Thymus (tissue), 11 donors: ENCODE measurements around the gene C12orf50. TPM values are rescaled to one million over a fixed set of nuclear protein-coding genes. Genes with fewer than 3 reads are reported as not detected.
"Not testable (repeated sequence)": the region's sequence is repeated elsewhere in the genome, so short reads cannot be mapped to it uniquely, and the experiment has no call there.

ENCODE experiments used
- DNase-seq, 9 donors: peaks; one replicate each; pipeline ENCODE4 v3.0.0-alpha.2; 2013; ENCODE audit warnings: low spot score in 9 of 9, low read depth in 6 of 9, missing footprints in 1 of 9
- H3K27ac ChIP-seq, 2 donors: one replicate each; pipeline ENCODE4 v1.5.1; 2013; ENCODE audit warnings: control low read depth in 1 of 2, low read depth in 1 of 2, low read length in 1 of 2, mild to moderate bottlenecking in 1 of 2, moderate library complexity in 1 of 2
- H3K27me3 ChIP-seq, 2 donors: one replicate each; pipeline ENCODE4 v1.5.1; 2013; ENCODE audit warnings: low read length in 1 of 2; ENCODE audit not compliant: control insufficient read depth in 2 of 2, insufficient read depth in 1 of 2
- H3K36me3 ChIP-seq, 2 donors: one replicate each; pipeline ENCODE4 v1.5.1; 2013; ENCODE audit warnings: low read length in 1 of 2, mild to moderate bottlenecking in 1 of 2, moderate library complexity in 1 of 2; ENCODE audit not compliant: control insufficient read depth in 2 of 2, insufficient read depth in 2 of 2
- H3K4me1 ChIP-seq, 2 donors: one replicate each; pipeline ENCODE4 v1.5.1; 2013; ENCODE audit warnings: low read length in 2 of 2; ENCODE audit not compliant: control insufficient read depth in 2 of 2, insufficient read depth in 2 of 2
- H3K4me3 ChIP-seq, 2 donors: one replicate each; pipeline ENCODE4 v1.5.1; 2013; ENCODE audit warnings: low read length in 2 of 2, control low read depth in 1 of 2, mild to moderate bottlenecking in 1 of 2
- H3K9me3 ChIP-seq, 2 donors: one replicate each; pipeline ENCODE4 v1.5.1; 2013; ENCODE audit warnings: low read length in 1 of 2, mild to moderate bottlenecking in 1 of 2; ENCODE audit not compliant: control insufficient read depth in 2 of 2, insufficient read depth in 1 of 2
- WGBS: extraction: QIAGEN DNeasy Blood & Tissue Kit; methylation state at CpG from one replicate; pipeline ENCODE4 v1.1.7; 2013; 5-methylcytosine and 5-hydroxymethylcytosine counted together
- polyA plus RNA-seq: library from polyadenylated mRNA; stranded (reverse); fragments of 200-250 nt; gene quantifications from one replicate; pipeline ENCODE4 v1.2.3, GENCODE V29; 2013
- total RNA-seq: library from RNA; stranded (reverse); fragments of 120-200 nt; gene quantifications from one replicate; pipeline ENCODE4 v1.2.4, GENCODE V29; 2013
- donor health status: healthy.

The C12orf50 gene
- total and polyA plus RNA-seq, 2 donors = 0.09 to 0.18 TPM

GRCh38 chr12:88037770-88038169 lies 8.6 kb upstream of the C12orf50 start:
- H3K27me3 ChIP-seq = no peaks in the 10 kb centered on the region
- no peak for DNase-seq
- WGBS = 95% methylated on average over 1 of the region's 1 CpG
- H3K4me1 ChIP-seq = peaks cover 9 to 18% of the 10 kb centered on the region in 2 donors
- H3K4me3 ChIP-seq = no peak overlapping the region
- no peaks in the 10 kb centered on the region for H3K9me3 ChIP-seq
- H3K36me3 ChIP-seq = no peaks in the 10 kb centered on the region
- no peak overlapping the region for H3K27ac ChIP-seq

- no peaks in the 10 kb centered on the region for H3K27me3 ChIP-seq
- no peaks in the 10 kb centered on the region for H3K36me3 ChIP-seq
- no peak overlapping the region for H3K27ac ChIP-seq
- H3K9me3 ChIP-seq = no peaks in the 10 kb centered on the region
- peaks cover 9 to 18% of the 10 kb centered on the region in 2 donors for H3K4me1 ChIP-seq
- DNase-seq = peak in 1 of 9 donors; percentile 6
- WGBS = 61% methylated on average over 5 of the region's 5 CpGs
- H3K4me3 ChIP-seq = peak overlapping the region; percentile 66 to 87
These were observed 7.3 kb upstream of the C12orf50 start for GRCh38 chr12:88036353-88036965.

- DNase-seq = no peak
- H3K9me3 ChIP-seq = peaks cover 0 to 4% of the 10 kb centered on the region in 2 donors
- H3K36me3 ChIP-seq = no peaks in the 10 kb centered on the region
- H3K4me1 ChIP-seq = peaks cover 9 to 18% of the 10 kb centered on the region in 2 donors
- no peaks in the 10 kb centered on the region for H3K27me3 ChIP-seq
- 12% methylated on average over 5 of the region's 5 CpGs for WGBS
- H3K27ac ChIP-seq = no peak overlapping the region
- H3K4me3 ChIP-seq = peak overlapping the region; percentile 66 to 87
These were observed 6.7 kb upstream of the C12orf50 start for GRCh38 chr12:88035907-88036289.

- peaks cover 0 to 6% of the 10 kb centered on the region in 2 donors for H3K9me3 ChIP-seq
- H3K36me3 ChIP-seq = no peaks in the 10 kb centered on the region
- DNase-seq = peak; percentile 61 to 91 (median 80)
- WGBS = under 1% methylated on average over 54 of the region's 54 CpGs
- H3K27ac ChIP-seq = peak overlapping the region; percentile 55 to 90
- peaks cover 9 to 18% of the 10 kb centered on the region in 2 donors for H3K4me1 ChIP-seq
- H3K27me3 ChIP-seq = no peaks in the 10 kb centered on the region
- peak overlapping the region; percentile 66 to 87 for H3K4me3 ChIP-seq
These were observed 6.2 kb upstream of the C12orf50 start for GRCh38 chr12:88035271-88035906.

- not testable (repeated sequence) for H3K27ac ChIP-seq, DNase-seq, H3K27me3 ChIP-seq, H3K4me3 ChIP-seq, H3K9me3 ChIP-seq, H3K36me3 ChIP-seq
- WGBS = 97% methylated on average over 3 of the region's 3 CpGs
- peaks cover 6 to 13% of the 10 kb centered on the region in 2 donors for H3K4me1 ChIP-seq
These were observed 2.0 kb upstream of the C12orf50 start for GRCh38 chr12:88031161-88031560.

GRCh38 chr12:88026196-88026595 lies 3.0 kb downstream of the C12orf50 start:
- no peak for DNase-seq
- Histone ChIP-seq H3K27ac (no peak overlapping the region), H3K9me3 (peaks cover 0 to 5% of the 10 kb centered on the region in 2 donors), H3K4me3 (no peak overlapping the region), H3K36me3 (no peaks in the 10 kb centered on the region), H3K27me3 (no peaks in the 10 kb centered on the region), H3K4me1 (no peaks in the 10 kb centered on the region)
- WGBS = 92% methylated on average over 1 of the region's 1 CpG

GRCh38 chr12:88017964-88018363 lies 11.2 kb downstream of the C12orf50 start:
- 86% methylated on average over 3 of the region's 3 CpGs for WGBS
- Histone ChIP-seq H3K27me3 (no peaks in the 10 kb centered on the region), H3K27ac (no peak overlapping the region), H3K36me3 (no peaks in the 10 kb centered on the region), H3K9me3 (peaks cover 0 to 9% of the 10 kb centered on the region in 2 donors), H3K4me3 (no peak overlapping the region), H3K4me1 (no peaks in the 10 kb centered on the region)
- DNase-seq = no peak

- H3K9me3 ChIP-seq = peaks cover 0 to 9% of the 10 kb centered on the region in 2 donors
- no peak for DNase-seq
- 77% methylated on average over 1 of the region's 1 CpG for WGBS
- H3K4me3 ChIP-seq = no peak overlapping the region
- H3K4me1 ChIP-seq = no peaks in the 10 kb centered on the region
- no peaks in the 10 kb centered on the region for H3K27me3 ChIP-seq
- H3K36me3 ChIP-seq = no peaks in the 10 kb centered on the region
- no peak overlapping the region for H3K27ac ChIP-seq
These were observed 13.4 kb downstream of the C12orf50 start for GRCh38 chr12:88015825-88016224.

GRCh38 chr12:88011755-88012154 lies 17.4 kb downstream of the C12orf50 start:
- Histone ChIP-seq H3K4me3 (no peak overlapping the region), H3K36me3 (no peaks in the 10 kb centered on the region), H3K27ac (no peak overlapping the region), H3K4me1 (no peaks in the 10 kb centered on the region), H3K9me3 (no peaks in the 10 kb centered on the region), H3K27me3 (no peaks in the 10 kb centered on the region)
- no peak for DNase-seq
- WGBS = 91% methylated on average over 5 of the region's 5 CpGs
